Panc1 (cell line): Measurements from ENCODE around the gene RFX1. TPM values are rescaled to one million over a fixed set of nuclear protein-coding genes. Genes with fewer than 3 reads are reported as not detected.

Source experiments
- ATAC-seq: fragments of 200-7000 bp; cut with Tn5 transposase; 2 replicates; pipeline ENCODE4 v1.9.1; 2020; ENCODE audit warnings: mild to moderate bottlenecking, moderate library complexity
- BruUV-seq: library from RNA; stranded (reverse); fragments of 400-500 nt; replicated peaks from 2 replicates; lab custom pipeline; 2021; lab: Mats Ljungman, UMichigan
- CTCF ChIA-PET: fragments of 300-600 bp; sonication (Branson Sonifier 250); formaldehyde crosslinking; loops from one replicate; lab custom pipeline; 2022; ENCODE audit warnings: antibody characterized with exemption; lab: Charles Lee
- POLR2A ChIA-PET: fragments of 300-600 bp; sonication (Branson Sonifier 250); formaldehyde crosslinking; loops from one replicate; lab custom pipeline; 2022; ENCODE audit warnings: antibody characterized with exemption; lab: Charles Lee
- DNase-seq: peaks from one replicate; pipeline ENCODE4 v3.0.0-alpha.2; 2010; ENCODE audit warnings: low read depth, low spot score
- H3K27ac ChIP-seq: 2 replicates; pipeline ENCODE4 v1.5.1; 2011; ENCODE audit warnings: mild to moderate bottlenecking, low read length, inconsistent platforms
- H3K27me3 ChIP-seq: fragments of 200-500 bp; sonication (Bioruptor generic); 2 replicates; pipeline ENCODE4 v1.6.0; 2014; ENCODE audit warnings: low read length, inconsistent platforms; ENCODE audit not compliant: control insufficient read depth, insufficient read depth
- H3K36me3 ChIP-seq: fragments of 200-500 bp; sonication (Bioruptor generic); 2 replicates; pipeline ENCODE4 v1.5.1; 2014; ENCODE audit warnings: inconsistent platforms, mild to moderate bottlenecking, low read length, moderate library complexity; ENCODE audit not compliant: control insufficient read depth, insufficient read depth
- H3K4me1 ChIP-seq: 2 replicates; pipeline ENCODE4 v1.5.1; 2011; ENCODE audit warnings: inconsistent platforms, mild to moderate bottlenecking, low read length, moderate library complexity; ENCODE audit not compliant: control insufficient read depth, insufficient read depth
- H3K4me3 ChIP-seq, 2 experiments: 2 replicates each; pipeline ENCODE4 v1.5.1; 2011 to 2012; ENCODE audit warnings: low read depth in 2 of 2, low read length in 2 of 2, mild to moderate bottlenecking in 2 of 2, inconsistent platforms in 1 of 2, moderate library complexity in 1 of 2
- H3K9me3 ChIP-seq: fragments of 200-500 bp; sonication (Bioruptor generic); 2 replicates; pipeline ENCODE4 v1.5.1; 2014; ENCODE audit warnings: low read depth, mild to moderate bottlenecking, inconsistent platforms, low read length, moderate library complexity; ENCODE audit not compliant: control insufficient read depth, insufficient read depth
- POLR2AphosphoS5 ChIP-seq: IDR thresholded peaks from 2 replicates; pipeline ENCODE4 v1.6.1; 2012; ENCODE audit warnings: mild to moderate bottlenecking, low read depth, low read length, moderate library complexity
- SIN3A ChIP-seq: IDR thresholded peaks from 2 replicates; pipeline ENCODE4 v1.6.1; 2012; ENCODE audit warnings: low read depth, mild to moderate bottlenecking, low read length, moderate library complexity, borderline replicate concordance; ENCODE audit not compliant: insufficient read depth
- TCF7L2 ChIP-seq: IDR thresholded peaks from 2 replicates; pipeline ENCODE4 v1.6.1; 2011; ENCODE audit warnings: mild to moderate bottlenecking, low read depth, low read length, inconsistent platforms
- in situ Hi-C: cut with HindIII; loops from 2 replicates; pipeline ENCODE4 v1.10.0; 2016; ENCODE audit warnings: low sequenced_read_pairs, low pct_unique_long_range_greater_than_20kb
- intact Hi-C: fragments of 100-400 bp; cut with micrococcal nuclease; formaldehyde crosslinking; loops from one replicate; pipeline ENCODE4 v1.10.0; 2022; ENCODE audit not compliant: unreplicated experiment
- total RNA-seq: library from RNA; stranded (reverse); gene quantifications from one replicate; pipeline ENCODE4 v1.2.1, GENCODE V29; 2021; ENCODE audit not compliant: unreplicated experiment
- TF ChIP-seq, protein P1 (sequence below), 2 experiments: IDR thresholded peaks; 2 replicates each; pipeline ENCODE4 v1.6.1; 2011 to 2012; ENCODE audit warnings: low read depth in 2 of 2, control low read depth in 1 of 2, low read length in 1 of 2, mild to moderate bottlenecking in 1 of 2, moderate library complexity in 1 of 2; ENCODE audit not compliant: insufficient read depth in 1 of 2
- TF ChIP-seq, protein P2 (sequence below): fragments of 450-650 bp; IDR thresholded peaks from 2 replicates; pipeline ENCODE4 v1.5.1; 2017; ENCODE audit warnings: mild to moderate bottlenecking

Gene RFX1
- total RNA-seq, 1 experiment from 2014 or later = 15.2 TPM

DNA sequence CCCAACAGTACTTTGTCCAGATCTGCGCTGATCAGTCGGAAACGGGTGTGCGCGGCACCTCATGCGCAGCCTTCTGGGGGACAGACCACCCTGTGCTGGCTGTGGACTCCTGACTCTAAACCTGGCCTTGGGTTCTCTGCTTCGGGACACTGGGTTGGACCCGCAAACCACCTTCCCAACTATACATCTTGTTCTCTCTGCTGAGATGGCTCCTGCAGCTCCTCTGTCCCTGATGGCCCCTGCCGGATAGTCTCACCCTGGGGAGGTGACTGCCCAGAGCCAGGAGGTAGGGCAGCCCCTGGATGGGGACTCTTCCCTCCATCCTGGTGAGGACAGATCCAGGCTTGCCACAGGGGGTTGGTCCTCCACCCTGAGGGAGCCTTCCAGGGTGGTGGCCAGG is 23.3 kb downstream of the RFX1 start:
- in situ Hi-C loops = no loop called here
- intact Hi-C loops = no loop called here
- no TSS peak for BruUV-seq
- no peaks in the 10 kb centered on the region for H3K9me3 ChIP-seq
- TF ChIP-seq, protein P1, sequence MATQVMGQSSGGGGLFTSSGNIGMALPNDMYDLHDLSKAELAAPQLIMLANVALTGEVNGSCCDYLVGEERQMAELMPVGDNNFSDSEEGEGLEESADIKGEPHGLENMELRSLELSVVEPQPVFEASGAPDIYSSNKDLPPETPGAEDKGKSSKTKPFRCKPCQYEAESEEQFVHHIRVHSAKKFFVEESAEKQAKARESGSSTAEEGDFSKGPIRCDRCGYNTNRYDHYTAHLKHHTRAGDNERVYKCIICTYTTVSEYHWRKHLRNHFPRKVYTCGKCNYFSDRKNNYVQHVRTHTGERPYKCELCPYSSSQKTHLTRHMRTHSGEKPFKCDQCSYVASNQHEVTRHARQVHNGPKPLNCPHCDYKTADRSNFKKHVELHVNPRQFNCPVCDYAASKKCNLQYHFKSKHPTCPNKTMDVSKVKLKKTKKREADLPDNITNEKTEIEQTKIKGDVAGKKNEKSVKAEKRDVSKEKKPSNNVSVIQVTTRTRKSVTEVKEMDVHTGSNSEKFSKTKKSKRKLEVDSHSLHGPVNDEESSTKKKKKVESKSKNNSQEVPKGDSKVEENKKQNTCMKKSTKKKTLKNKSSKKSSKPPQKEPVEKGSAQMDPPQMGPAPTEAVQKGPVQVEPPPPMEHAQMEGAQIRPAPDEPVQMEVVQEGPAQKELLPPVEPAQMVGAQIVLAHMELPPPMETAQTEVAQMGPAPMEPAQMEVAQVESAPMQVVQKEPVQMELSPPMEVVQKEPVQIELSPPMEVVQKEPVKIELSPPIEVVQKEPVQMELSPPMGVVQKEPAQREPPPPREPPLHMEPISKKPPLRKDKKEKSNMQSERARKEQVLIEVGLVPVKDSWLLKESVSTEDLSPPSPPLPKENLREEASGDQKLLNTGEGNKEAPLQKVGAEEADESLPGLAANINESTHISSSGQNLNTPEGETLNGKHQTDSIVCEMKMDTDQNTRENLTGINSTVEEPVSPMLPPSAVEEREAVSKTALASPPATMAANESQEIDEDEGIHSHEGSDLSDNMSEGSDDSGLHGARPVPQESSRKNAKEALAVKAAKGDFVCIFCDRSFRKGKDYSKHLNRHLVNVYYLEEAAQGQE (IDR thresholded peaks at IDR 0.05; ENCODE audit: insufficient read depth in 1 of 2, low read depth in 2 of 2, low read length in 1 of 2) = no peak
- TF ChIP-seq, protein P2, sequence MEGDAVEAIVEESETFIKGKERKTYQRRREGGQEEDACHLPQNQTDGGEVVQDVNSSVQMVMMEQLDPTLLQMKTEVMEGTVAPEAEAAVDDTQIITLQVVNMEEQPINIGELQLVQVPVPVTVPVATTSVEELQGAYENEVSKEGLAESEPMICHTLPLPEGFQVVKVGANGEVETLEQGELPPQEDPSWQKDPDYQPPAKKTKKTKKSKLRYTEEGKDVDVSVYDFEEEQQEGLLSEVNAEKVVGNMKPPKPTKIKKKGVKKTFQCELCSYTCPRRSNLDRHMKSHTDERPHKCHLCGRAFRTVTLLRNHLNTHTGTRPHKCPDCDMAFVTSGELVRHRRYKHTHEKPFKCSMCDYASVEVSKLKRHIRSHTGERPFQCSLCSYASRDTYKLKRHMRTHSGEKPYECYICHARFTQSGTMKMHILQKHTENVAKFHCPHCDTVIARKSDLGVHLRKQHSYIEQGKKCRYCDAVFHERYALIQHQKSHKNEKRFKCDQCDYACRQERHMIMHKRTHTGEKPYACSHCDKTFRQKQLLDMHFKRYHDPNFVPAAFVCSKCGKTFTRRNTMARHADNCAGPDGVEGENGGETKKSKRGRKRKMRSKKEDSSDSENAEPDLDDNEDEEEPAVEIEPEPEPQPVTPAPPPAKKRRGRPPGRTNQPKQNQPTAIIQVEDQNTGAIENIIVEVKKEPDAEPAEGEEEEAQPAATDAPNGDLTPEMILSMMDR = no peak
- no peak for TF ChIP-seq TCF7L2
- H3K27me3 ChIP-seq = no peaks in the 10 kb centered on the region
- H3K36me3 ChIP-seq = no peaks in the 10 kb centered on the region
- ATAC-seq (no peak), DNase-seq (no peak)
- H3K4me1 ChIP-seq = peaks cover 8% of the 10 kb centered on the region
- ChIA-PET POLR2A (no interaction called here), CTCF (no interaction called here)
- H3K27ac ChIP-seq = no peak overlapping the region
- no peak overlapping the region for H3K4me3 ChIP-seq

DNA sequence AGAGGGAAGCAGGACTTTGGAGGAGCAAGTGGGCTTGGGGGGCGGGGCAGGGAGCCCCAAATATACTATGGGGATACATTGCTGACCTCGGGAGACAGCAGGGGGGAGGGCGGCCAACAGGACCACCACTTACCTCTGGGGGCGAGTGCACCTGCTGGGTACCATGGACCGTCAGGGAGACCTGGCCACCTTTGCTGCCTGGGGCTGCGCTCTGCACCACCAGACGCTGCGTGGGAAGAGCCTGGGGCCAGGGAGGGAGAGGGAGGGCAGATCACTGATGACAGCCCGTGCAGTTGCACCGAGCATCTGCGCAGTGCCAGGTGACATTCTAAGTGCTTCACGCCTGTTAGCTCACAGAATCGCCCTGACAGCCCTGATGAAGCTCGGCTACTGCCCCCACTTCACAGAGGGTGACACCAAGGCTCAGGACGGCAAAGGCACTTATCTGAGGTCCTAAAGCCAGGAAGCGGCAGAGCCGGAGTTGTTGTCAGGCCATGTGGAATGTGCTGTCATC is 24.1 kb downstream of the RFX1 start:
- POLR2A ChIA-PET = no interaction called here
- CTCF ChIA-PET = interaction anchor here (1.1 kb wide), 1 partner anchor 50 kb away, joined by 3 read pairs; no protein-coding TSS in a partner anchor
- intact Hi-C loops (no loop called here), in situ Hi-C loops (no loop called here)
- BruUV-seq = no TSS peak
- peaks cover 4% of the 10 kb centered on the region for H3K4me1 ChIP-seq
- H3K4me3 ChIP-seq = no peak overlapping the region
- TF ChIP-seq, protein P1 (IDR thresholded peaks at IDR 0.05; ENCODE audit: insufficient read depth in 1 of 2, low read depth in 2 of 2, low read length in 1 of 2) = no peak
- TF ChIP-seq POLR2AphosphoS5 (no peak), TCF7L2 (no peak), SIN3A (no peak)
- TF ChIP-seq, protein P2 = no peak
- H3K27me3 ChIP-seq = no peaks in the 10 kb centered on the region
- no peaks in the 10 kb centered on the region for H3K36me3 ChIP-seq
- no peak overlapping the region for H3K27ac ChIP-seq
- no peak for DNase-seq
- H3K9me3 ChIP-seq = no peaks in the 10 kb centered on the region
- no peak for ATAC-seq
